ENCODE data around the gene INTS6. TPM values are rescaled to one million over a fixed set of nuclear protein-coding genes. Genes with fewer than 3 reads are reported as not detected.

Gene INTS6
- total RNA-seq, 2 experiments from 2014 or later, result 45.6 to 58.7 TPM

DNA sequence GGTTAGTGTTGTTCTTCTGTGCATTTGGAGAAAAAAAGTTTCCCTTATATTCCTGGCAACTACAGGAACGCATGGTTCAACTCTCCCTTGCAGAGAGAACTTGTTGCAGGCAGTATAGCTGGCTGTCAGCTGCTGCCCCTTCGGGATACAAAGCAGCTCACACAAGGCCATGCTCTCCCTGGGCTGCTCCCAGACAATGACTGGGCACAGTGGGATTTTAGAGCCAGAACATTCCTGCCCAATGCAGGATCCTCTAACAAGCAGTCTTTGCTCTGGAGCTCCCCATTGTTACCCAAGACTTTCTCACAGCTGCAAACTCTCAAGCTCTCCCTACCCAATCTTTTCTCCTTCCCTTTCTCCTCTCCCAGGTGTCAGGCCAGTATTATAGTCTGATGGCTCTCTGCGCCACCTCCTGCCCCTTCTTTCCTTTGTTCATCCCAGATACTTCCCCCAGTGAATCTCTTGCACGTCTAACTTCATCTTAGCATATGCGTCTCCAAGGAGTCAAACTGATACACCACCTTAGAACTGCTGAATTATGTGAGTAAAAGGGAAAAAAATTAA, 140.8 kb downstream of the INTS6 start:
- H3K9me2 ChIP-seq (ENCODE audit: insufficient read depth, low read length), result no peaks in the 10 kb centered on the region
- no peak overlapping the region for H3K4me2 ChIP-seq (ENCODE audit: low read length)
- H3K36me3 ChIP-seq (ENCODE audit: insufficient read depth, low read length), result no peaks in the 10 kb centered on the region
- H3K79me2 ChIP-seq (ENCODE audit: insufficient read depth, low read depth, low read length), result no peaks in the 10 kb centered on the region
- no peak overlapping the region for H3K27ac ChIP-seq (ENCODE audit: low read depth, low read length, poor library complexity, severe bottlenecking)
- no peak for DNase-seq (ENCODE audit: low spot score)
- no peaks in the 10 kb centered on the region for H4K20me1 ChIP-seq (ENCODE audit: insufficient read depth, low read length)
- POLR2A ChIA-PET, result interaction anchor here (0.6 to 0.9 kb wide), 3 partner anchors 38 to 315 kb away, joined by 3 to 4 read pairs (median 3); no protein-coding TSS in a partner anchor
- no peaks in the 10 kb centered on the region for H3K4me1 ChIP-seq (ENCODE audit: insufficient read depth, low read length, poor library complexity, severe bottlenecking)
- no TSS peak for BruUV-seq (replicated peaks)
- CTCF ChIA-PET (ENCODE audit: unreplicated experiment), result no interaction called here
- no peak overlapping the region for H3K4me3 ChIP-seq (ENCODE audit: low read depth, low read length, poor library complexity, severe bottlenecking)
- intact Hi-C loops (cut with micrococcal nuclease; ENCODE audit: unreplicated experiment), result no loop called here
- H2AFZ ChIP-seq (ENCODE audit: low read length), result no peak overlapping the region
- H3K9me3 ChIP-seq (ENCODE audit: low read length), result no peaks in the 10 kb centered on the region
- no peak for TF ChIP-seq EZH2phosphoT487 (IDR thresholded peaks at IDR 0.05; ENCODE audit: borderline replicate concordance, low read depth, low read length)
- TF ChIP-seq, protein P1, sequence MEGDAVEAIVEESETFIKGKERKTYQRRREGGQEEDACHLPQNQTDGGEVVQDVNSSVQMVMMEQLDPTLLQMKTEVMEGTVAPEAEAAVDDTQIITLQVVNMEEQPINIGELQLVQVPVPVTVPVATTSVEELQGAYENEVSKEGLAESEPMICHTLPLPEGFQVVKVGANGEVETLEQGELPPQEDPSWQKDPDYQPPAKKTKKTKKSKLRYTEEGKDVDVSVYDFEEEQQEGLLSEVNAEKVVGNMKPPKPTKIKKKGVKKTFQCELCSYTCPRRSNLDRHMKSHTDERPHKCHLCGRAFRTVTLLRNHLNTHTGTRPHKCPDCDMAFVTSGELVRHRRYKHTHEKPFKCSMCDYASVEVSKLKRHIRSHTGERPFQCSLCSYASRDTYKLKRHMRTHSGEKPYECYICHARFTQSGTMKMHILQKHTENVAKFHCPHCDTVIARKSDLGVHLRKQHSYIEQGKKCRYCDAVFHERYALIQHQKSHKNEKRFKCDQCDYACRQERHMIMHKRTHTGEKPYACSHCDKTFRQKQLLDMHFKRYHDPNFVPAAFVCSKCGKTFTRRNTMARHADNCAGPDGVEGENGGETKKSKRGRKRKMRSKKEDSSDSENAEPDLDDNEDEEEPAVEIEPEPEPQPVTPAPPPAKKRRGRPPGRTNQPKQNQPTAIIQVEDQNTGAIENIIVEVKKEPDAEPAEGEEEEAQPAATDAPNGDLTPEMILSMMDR (conservative IDR thresholded peaks at IDR 0.05; ENCODE audit: low read length), result no peak

Small RNA genes lying within 50 kb of the gene (microRNA-seq; reads per million reads assigned to microRNA genes)
- gene MIR5693 (ENCODE audit: borderline replicate concordance), result not detected

Small RNA genes lying within 50 kb of the gene (small RNA-seq; reads per million reads assigned to genes)
- gene MIR5693 (not detected), gene RN7SL320P (not detected), gene SNRPGP11 (not detected)

Other genes starting within 250 kb of the INTS6 start
- gene FAM124A, start 230.6 kb downstream of the INTS6 start, total RNA-seq (2014; rRNA removed; shearing (Covaris generic)), result not detected in 2 replicates
- 0.44 and 0.48 TPM in 2 replicates for gene FAM124A, start 230.6 kb downstream of the INTS6 start, total RNA-seq (2022)
- gene SERPINE3, start 113.3 kb downstream of the INTS6 start, total RNA-seq (2014; rRNA removed; shearing (Covaris generic)), result not detected in 2 replicates
- not detected in 2 replicates for gene SERPINE3, start 113.3 kb downstream of the INTS6 start, total RNA-seq (2022)
- gene WDFY2, start 131.4 kb upstream of the INTS6 start, total RNA-seq (2014; rRNA removed; shearing (Covaris generic)), result 6.4 and 8.2 TPM in 2 replicates
- gene WDFY2, start 131.4 kb upstream of the INTS6 start, total RNA-seq (2022), result 18.1 and 18.5 TPM in 2 replicates

Measured in OCI-LY7 (cell line).